NCI-H526 treated with DMSO at 0.1 percent for 48 hours (cell line): ENCODE measurements around the gene GON4L.
"Not testable (repeated sequence)": the region's sequence is repeated elsewhere in the genome, so short reads cannot be mapped to it uniquely, and the experiment has no call there.

ENCODE experiments used
- DNase-seq: peaks from one replicate; lab custom pipeline; 2025; lab: John Stamatoyannopoulos, UW

GON4L gene

DNA sequence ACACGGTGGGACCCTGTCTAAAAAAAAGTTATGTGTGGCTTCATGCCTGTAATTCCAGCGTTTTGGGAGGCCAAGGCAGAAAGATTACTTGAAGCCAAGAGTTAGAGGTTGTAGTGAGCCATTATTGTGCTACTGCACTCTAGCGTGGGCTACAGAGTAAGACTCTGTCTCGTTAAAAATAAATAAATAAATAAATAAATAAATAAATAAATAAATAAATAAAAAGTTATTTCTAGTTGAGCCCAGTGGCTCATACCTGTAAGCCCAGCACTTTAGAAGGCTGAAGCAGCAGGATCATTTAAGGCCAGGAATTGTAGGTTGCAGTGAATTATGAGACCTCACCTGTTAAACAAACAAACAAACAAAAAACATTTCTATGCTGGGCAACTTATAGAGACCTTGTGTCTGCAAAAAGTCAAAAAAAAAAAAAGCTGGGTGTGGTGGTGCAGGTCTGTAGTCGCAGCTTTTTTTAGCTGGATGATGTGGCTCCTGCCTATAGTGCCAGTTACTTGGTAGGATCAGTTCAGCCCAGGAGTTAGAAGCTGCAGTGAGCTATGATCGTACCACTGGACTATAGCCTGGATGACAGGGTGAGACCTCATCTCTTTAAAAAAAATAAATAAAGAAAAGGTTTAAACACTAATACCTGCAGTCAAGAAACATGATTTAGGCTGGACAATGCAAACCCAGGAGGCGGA, 25.6 kb downstream of the GON4L start:
- no peak for DNase-seq

- DNase-seq = no peak
These were observed 29.6 kb downstream of the GON4L start for GRCh38 chr1:155827450-155827849.

GRCh38 chr1:155816351-155816750, 40.7 kb downstream of the GON4L start:
- DNase-seq = no peak

- no peak for DNase-seq
These were observed 43.3 kb downstream of the GON4L start for GRCh38 chr1:155813672-155814071.

GRCh38 chr1:155812878-155813277, 44.1 kb downstream of the GON4L start:
- DNase-seq = no peak

DNA sequence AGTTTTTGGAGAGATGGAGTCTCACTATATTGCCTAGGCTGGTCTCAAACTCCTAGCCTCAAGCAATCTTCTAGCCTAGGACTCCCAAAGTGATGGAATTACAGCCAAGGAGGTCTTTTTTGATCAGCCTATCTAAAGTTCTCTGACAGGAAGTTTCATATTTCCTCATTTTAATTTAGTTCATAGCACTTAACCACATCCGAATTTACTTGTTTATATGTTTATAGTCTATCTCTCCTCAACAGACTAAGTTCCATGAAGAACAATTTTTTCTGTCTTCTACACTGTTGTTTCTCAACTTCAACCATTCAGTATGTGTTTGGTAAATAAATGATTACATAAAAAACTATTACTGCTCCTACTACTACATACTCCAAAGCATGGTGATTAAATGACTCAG, 47.9 kb downstream of the GON4L start:
- DNase-seq = no peak

- no peak for DNase-seq
These were observed 55.9 kb downstream of the GON4L start for GRCh38 chr1:155801149-155801548.

GRCh38 chr1:155795618-155796017, 61.4 kb downstream of the GON4L start:
- DNase-seq = not testable (repeated sequence)

- DNase-seq = no peak
These were observed 62.3 kb downstream of the GON4L start for GRCh38 chr1:155794605-155795245.

DNA sequence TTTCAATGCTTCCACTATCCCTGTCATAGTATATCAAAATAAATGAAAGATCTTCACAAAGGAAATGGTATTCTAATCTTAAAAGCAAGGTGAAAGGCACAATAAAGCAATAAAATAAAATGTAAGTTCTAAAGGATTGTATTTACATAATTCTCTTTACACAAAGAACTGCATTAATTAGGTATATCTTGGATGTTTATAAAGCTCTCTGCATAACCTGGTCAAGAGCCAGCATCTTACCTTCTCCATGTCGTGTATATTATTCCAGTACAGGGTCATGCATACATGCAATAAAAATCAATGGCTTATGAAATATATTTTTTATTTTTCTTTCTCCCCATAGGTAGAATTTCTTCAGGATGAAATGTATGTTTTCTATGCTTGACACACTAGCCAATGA, 63.8 kb downstream of the GON4L start:
- no peak for DNase-seq

- DNase-seq = no peak
These were observed 79.4 kb downstream of the GON4L start for GRCh38 chr1:155777582-155777981.

- no peak for DNase-seq
These were observed 80.6 kb downstream of the GON4L start for GRCh38 chr1:155776414-155776813.

DNA sequence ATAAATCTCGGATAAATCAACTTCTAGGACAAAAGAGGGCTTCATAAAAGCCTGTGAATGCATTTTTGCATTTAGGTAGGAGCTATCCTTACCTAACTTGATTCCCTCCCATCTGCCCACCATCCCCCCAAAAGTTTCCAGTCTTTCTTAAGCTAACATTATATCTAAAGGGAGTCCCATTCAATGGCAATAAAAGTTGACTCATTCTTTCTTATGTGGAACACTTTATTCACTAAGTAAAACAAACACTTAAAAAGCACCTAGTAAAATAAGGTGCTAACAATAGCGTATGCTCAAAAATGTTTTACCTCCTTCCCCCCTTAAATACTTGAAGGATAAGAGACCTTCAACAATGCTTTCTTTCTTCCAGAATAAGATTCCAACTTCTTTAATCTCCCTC, 83.8 kb downstream of the GON4L start:
- no peak for DNase-seq

- DNase-seq = no peak
These were observed 87.8 kb downstream of the GON4L start for GRCh38 chr1:155769257-155769656.

GRCh38 chr1:155767399-155767989, 89.5 kb downstream of the GON4L start:
- DNase-seq = not testable (repeated sequence)

- DNase-seq = not testable (repeated sequence)
These were observed 93.0 kb downstream of the GON4L start for GRCh38 chr1:155763989-155764388.

DNA sequence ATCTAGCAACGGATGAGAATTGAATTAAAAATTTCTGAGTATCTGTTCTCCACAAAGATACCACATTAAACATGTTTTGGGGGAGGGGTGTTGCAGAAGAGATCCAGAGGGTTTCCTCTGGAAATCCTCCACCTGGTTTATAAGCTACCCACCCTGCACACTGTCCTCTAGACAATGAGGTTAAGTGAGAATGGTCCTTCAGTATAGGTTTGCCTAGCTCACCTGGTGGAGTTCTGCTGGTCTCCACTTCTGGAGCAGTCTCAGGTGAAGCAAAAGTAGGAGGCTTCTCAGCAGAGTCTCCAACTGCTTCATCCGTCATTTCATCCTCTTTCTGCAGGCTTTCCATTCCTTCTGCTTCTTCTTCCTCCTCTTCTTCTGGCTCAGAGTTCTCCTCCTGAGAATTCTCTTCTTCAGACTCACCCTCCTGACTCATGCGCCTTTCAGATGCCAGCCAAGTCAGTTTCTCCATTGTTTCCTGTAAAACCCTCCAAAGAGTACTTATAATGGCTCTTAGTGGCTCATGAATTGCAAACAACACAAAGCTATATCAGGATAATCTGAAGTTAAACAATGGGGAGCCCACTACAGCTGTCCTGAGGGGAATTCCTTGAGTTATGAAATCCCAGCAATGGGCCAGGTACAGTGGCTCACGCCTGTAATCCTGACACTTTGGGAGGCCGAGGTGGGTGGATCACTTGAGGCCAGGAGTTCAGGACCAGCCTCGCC, 93.8 kb downstream of the GON4L start:
- DNase-seq = not testable (repeated sequence)

GRCh38 chr1:155761736-155762405, 95.1 kb downstream of the GON4L start:
- DNase-seq = no peak

DNA sequence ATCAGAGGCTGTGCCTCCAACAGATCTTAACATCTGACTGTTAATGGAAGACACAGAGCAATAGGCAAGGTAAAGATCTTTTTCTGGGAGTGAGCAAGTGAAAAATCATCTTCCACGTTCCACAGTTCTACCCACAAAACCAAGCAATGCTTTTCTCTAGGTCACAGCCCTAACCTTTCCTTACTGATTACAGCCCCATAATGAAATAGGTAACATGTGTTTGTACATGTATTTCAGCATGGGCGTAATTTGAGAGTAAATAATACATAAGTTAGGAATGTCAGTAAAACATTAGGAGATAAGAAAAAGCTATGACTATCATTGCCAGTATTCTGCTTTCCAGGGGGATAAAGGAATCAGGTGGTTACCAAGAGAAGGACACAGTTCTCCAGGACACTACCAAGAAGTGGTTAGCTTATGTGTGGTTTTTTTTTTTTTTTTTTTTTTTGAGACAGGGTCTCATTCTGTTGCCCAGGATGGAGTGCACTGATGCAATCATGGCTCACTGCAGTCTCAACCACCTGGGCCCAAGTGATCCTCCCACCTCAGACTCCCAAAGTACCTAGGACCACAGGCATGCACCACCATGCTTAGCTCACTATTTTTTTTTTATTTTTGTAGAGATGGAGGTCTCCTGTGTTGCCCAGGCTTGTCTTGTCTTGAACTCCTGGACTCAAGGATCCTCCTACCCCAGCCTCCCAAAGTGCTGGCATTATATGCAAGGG, 96.1 kb downstream of the GON4L start:
- no peak for DNase-seq

- no peak for DNase-seq
These were observed 96.9 kb downstream of the GON4L start for GRCh38 chr1:155759966-155760630.

DNA sequence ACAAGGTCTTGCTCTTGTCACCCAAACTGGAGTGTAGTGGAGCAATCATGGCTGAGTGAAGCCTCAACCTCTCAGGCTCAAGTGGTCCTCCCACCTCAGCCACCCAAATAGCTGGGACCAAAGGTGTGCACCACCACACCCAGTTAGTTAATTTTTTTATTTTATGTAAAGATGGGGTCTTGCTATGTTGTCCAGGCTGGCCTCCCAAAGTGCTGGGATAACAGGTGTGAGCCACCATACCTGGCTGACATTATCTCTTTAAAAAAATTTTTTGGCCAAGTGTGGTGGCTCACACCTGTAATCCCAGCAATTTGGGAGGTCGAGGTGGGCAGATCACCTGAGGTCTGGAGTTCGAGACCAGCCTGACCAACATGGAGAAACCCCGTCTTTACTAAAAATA, 98.0 kb downstream of the GON4L start:
- not testable (repeated sequence) for DNase-seq
